Mesodermal cell (in vitro differentiated cells): ENCODE results near the gene FGR.

Experiments used
- H3K27ac ChIP-seq: 2 replicates; pipeline ENCODE4 v1.7.0; 2013; ENCODE audit warnings: mild to moderate bottlenecking, low read depth, low read length, moderate library complexity; ENCODE audit not compliant: severe bottlenecking
- H3K36me3 ChIP-seq: 2 replicates; pipeline ENCODE4 v1.7.1; 2013; ENCODE audit warnings: mild to moderate bottlenecking, low read length, moderate library complexity; ENCODE audit not compliant: control insufficient read depth, insufficient read depth
- H3K4me1 ChIP-seq: one replicate; pipeline ENCODE4 v1.7.1; 2013; ENCODE audit warnings: mild to moderate bottlenecking, low read length; ENCODE audit not compliant: insufficient read depth, control insufficient read depth, poor library complexity, severe bottlenecking
- H3K4me3 ChIP-seq: 2 replicates; pipeline ENCODE4 v1.7.0; 2013; ENCODE audit warnings: low read length, control low read depth, mild to moderate bottlenecking; ENCODE audit not compliant: insufficient read depth, poor library complexity, severe bottlenecking; ENCODE audit errors: extremely low read depth
- H3K9me3 ChIP-seq: 2 replicates; pipeline ENCODE4 v1.7.1; 2013; ENCODE audit warnings: mild to moderate bottlenecking, low read length, moderate library complexity; ENCODE audit not compliant: control insufficient read depth
- WGBS, 2 experiments: methylation state at CpG; one replicate each; pipeline ENCODE4 v1.1.5; 2013; ENCODE audit warnings: missing lambda C conversion rate in 2 of 2; ENCODE audit not compliant: insufficient coverage in 2 of 2; 5-methylcytosine and 5-hydroxymethylcytosine counted together

FGR gene

DNA sequence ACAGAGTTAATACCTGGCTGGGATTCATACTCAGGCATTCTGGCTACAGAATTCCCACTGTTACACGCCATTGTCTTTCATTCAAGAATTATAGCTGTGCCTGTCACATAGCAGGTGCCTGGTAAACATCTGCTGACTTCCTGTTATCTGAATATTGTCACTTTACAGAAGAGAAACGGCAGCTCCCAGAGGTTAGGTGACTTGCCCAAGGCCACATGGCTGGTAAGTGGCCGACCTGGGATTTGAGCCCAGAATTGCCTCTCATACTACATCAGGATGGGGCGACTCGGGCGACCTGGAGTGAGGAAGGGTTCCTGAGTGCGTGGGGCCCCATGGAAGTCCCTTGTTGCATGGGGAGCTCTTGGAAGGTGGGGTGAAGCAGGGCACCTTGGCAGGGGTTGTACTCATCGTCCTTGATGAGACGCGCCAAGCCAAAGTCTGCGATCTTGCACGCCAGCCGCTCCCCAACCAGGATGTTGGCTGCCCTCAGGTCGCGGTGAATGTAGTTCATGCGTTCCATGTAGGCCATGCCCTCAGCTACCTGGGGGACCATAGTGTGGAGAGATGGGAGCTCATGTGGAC lies 20.9 kb downstream of the FGR start:
- no peak overlapping the region for H3K4me3 ChIP-seq
- H3K36me3 ChIP-seq: no peaks in the 10 kb centered on the region
- 92 to 95% methylated on average over 10 to 16 of the region's 16 CpGs for WGBS, 2 experiments
- H3K4me1 ChIP-seq: peaks cover 6% of the 10 kb centered on the region
- H3K9me3 ChIP-seq: no peaks in the 10 kb centered on the region
- no peak overlapping the region for H3K27ac ChIP-seq

DNA sequence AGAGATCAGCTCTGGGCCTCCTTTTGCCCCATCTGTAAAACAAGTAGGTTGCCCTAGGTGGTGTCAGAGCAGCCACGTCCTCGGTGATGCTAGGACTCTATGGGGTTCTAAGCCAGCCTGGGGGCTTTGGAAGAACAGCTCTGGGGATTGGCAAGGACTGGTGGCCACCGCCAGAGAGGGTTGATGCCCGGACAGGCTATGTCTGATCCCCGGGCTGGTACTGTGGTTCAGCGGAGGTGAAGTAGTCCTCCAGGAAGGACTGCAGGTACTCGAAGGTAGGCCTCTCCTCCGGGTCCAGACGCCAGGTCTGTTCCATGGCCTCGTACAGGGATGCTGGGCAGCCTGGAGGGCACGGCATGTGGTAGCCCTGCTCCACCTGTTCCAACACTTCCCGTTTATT lies 22.3 kb downstream of the FGR start:
- H3K36me3 ChIP-seq: no peaks in the 10 kb centered on the region
- H3K27ac ChIP-seq: no peak overlapping the region
- H3K4me3 ChIP-seq: no peak overlapping the region
- WGBS, 2 experiments: 93 to 95% methylated on average over 11 to 12 of the region's 12 CpGs
- no peaks in the 10 kb centered on the region for H3K9me3 ChIP-seq
- H3K4me1 ChIP-seq: peaks cover 12% of the 10 kb centered on the region

DNA sequence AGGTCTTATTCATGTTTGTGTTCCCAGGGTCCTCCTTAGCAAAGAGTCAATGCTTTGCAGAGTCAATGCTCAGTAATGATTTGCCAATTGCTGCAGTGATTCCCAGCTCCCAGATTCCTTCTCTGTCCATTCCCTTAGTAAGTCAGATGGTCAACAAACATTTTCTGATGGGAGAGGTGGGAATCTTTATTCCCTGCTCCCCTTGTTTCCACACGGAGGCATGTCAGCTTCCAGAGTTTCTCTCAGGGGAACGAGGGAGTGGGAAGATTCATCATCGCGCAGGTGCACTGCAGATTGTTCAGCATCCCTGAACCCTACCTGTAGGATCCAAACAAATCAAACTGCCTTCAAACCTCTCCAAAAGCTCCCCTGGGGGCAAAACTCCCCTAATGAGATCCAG lies 23.5 kb downstream of the FGR start:
- Histone ChIP-seq H3K4me1 (peaks cover 24% of the 10 kb centered on the region), H3K4me3 (no peak overlapping the region), H3K9me3 (no peaks in the 10 kb centered on the region), H3K27ac (no peak overlapping the region), H3K36me3 (no peaks in the 10 kb centered on the region)
- 100% methylated on average over 2 of the region's 4 CpGs; no CpG with 5 or more reads in 1 of the 2 experiments for WGBS, 2 experiments

DNA sequence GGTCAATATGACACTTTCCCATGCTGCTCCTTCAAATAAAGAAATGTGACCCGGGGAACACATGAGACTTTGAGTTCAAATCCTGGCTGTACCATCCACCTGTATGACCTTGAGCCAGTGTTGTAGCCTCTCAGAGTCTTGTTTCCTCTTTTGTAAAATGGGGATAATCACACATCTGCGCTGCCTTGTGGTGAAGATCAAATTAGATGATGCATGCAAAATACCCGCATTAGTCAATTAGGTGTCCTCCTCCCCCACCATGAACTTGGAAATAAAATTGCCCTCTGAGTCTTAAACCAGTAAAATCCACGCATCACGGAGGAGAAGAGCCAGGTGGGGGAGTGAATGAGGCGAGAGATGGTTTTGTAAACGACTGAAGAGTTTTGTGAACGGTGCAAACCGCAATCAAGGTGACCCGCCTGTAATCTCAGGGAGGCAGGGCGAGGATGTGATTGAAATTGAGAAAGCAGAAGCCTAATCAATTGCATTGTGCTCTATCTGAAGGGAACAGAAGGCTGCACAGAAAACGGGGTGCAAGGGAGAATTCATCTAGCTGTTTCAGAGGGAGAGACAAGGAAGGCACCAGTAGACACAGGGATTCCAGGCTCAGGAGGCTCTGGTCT lies 25.3 kb downstream of the FGR start:
- H3K36me3 ChIP-seq: no peaks in the 10 kb centered on the region
- no peaks in the 10 kb centered on the region for H3K9me3 ChIP-seq
- H3K4me1 ChIP-seq: peaks cover 39% of the 10 kb centered on the region
- no peak overlapping the region for H3K4me3 ChIP-seq
- no peak overlapping the region for H3K27ac ChIP-seq
- 86 to 90% methylated on average over 10 to 12 of the region's 12 CpGs for WGBS, 2 experiments

DNA sequence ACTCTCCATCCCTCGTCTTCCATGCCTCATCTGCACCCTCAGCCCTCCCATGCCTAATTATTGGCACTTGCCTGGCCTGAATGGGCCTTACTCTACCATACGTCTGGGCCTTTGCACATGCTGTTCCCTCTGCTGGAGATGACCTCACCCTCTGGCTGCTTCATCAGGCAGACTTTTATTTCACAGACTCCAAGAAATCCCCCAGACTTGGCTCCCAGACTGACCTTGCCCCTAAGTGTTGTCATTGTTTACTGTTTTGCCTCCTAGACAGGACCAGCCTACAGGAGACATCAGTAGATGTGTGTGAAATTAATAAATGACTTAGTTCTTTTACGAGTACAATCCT lies 25.8 kb downstream of the FGR start:
- no peaks in the 10 kb centered on the region for H3K36me3 ChIP-seq
- H3K4me3 ChIP-seq: no peak overlapping the region
- peaks cover 35% of the 10 kb centered on the region for H3K4me1 ChIP-seq
- H3K9me3 ChIP-seq: no peaks in the 10 kb centered on the region
- H3K27ac ChIP-seq: no peak overlapping the region
- WGBS, 2 experiments: 83 to 96% methylated on average over 3 of the region's 3 CpGs

DNA sequence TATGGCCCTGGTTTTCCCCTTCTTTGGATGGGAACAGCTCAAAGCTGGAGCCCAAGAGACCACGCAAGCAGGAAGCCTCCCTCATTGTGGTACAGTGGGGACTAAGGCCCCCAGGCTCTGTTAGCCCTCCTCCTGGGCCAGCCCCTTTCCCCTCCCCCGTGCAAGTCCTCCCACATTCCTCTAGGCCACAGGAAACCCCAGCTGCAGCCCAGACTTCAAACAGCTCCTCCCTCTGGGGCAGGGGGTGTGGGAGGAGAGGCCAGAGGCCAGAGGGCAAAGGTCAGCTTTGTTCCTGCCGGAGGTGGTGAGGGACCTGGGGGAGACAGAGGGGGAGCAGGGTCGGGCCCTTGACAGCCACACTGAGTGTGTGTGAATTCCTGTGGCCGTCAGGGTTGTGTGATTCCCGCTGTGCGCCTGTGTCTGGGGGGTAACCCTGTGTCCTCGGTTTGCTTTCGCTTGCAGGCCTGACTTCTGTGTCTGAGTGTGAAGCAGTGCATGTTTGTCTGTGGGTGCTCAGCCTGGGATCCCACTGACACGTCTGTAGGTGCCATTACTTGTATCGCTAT lies 27.7 kb downstream of the FGR start:
- no peak overlapping the region for H3K4me3 ChIP-seq
- H3K9me3 ChIP-seq: no peaks in the 10 kb centered on the region
- no peaks in the 10 kb centered on the region for H3K36me3 ChIP-seq
- peak overlapping the region; percentile 89 for H3K27ac ChIP-seq
- 26 to 28% methylated on average over 8 to 9 of the region's 11 CpGs for WGBS, 2 experiments
- peaks cover 35% of the 10 kb centered on the region for H3K4me1 ChIP-seq

DNA sequence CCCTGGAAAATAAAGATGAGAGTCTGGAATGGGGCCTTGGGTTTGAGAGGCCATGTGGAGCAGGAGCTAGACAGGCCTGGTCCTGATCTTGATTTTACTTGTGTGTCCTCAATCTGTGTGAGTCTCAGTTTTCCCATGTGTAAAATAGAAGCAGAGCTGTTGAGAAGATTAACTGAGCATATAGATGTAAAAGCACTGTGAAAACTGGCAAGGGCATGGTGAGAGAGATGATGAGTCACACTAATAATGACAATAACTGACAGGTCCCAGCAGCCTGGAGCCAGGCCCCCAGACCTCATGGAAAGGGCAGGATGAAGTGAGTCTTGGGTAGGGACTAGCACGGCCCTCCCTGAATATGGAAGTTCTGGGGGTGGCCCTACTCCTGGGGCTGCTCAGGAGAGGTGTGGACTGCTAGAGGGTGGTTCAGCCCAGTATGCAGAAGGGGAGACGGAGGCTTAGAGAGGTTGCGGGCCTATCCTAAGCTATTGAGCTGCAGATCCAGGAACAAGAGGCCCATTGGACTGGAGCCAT lies 28.2 kb downstream of the FGR start:
- no peaks in the 10 kb centered on the region for H3K9me3 ChIP-seq
- no peaks in the 10 kb centered on the region for H3K36me3 ChIP-seq
- H3K27ac ChIP-seq: peak overlapping the region; percentile 89
- H3K4me3 ChIP-seq: no peak overlapping the region
- WGBS, 2 experiments: 47 to 60% methylated on average over 3 of the region's 3 CpGs
- peaks cover 35% of the 10 kb centered on the region for H3K4me1 ChIP-seq

DNA sequence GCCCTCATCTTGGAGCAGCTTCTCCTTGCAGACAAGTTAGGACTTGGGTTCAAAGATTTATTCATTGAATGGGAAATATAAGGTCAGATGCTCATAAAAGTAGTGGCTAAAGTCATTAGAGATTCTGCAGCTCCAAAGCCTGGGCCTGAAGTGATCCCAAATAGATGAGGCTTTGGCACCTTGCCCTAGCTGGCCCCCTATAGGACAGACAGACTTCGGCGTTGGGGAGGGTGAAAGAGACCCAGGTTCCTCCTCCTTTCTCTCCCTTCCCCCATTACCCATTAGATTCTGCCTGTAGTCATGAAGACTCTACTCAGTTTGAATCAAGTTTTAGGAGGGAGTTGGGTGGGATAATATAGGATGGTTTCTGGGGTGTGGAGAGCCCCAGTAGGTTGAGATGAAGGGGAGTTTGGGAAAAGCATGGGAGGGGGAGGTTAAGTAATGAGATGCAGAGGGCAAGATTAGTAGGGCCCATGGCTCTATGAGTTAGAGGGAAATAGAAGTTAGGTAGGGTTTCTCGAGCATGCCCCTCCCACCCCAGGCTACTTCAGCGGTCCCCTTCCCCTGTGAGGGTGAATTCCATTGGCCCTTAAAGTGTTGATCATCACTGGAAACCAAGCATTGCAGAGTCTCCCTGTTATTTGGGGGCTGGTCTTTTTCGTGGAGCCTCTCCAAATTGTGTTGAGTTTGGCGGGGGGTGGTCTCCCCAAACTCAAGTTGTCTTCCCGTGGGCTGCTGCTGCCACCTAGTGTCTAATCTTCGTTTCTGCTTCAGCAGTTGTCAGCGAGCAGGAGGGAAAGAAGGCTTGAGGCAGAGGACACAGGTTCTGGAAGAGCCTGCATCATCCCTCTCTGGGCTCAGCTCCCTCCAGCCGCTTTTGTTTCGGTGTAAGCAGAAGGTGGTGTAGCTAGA lies 28.9 kb downstream of the FGR start:
- 0 to 2% methylated on average over 4 to 6 of the region's 11 CpGs for WGBS, 2 experiments
- no peaks in the 10 kb centered on the region for H3K9me3 ChIP-seq
- H3K4me3 ChIP-seq: no peak overlapping the region
- no peaks in the 10 kb centered on the region for H3K36me3 ChIP-seq
- peaks cover 42% of the 10 kb centered on the region for H3K4me1 ChIP-seq
- H3K27ac ChIP-seq: peak overlapping the region; percentile 89

DNA sequence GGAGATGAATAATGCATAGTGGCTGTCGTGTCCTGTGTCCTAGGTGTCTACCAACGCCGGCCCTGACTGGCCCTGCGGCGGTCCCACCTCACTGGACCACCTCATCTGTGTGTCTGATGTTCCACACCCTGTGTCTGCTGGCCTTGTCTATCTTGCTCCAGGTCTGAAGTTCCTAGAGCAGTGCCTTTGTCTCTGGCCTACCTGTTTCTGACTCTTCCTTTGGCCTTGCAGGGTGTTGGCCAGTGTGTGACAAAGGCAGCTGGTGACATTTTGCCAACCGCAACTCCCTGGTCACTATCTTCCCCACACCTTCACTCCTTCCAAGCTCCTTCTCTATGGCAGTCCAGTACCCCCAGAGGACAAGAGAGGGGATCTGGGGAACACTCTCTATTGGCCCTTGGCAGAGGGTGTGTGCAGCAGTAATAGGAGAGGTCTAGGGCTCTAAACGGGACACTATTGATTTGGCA lies 29.7 kb downstream of the FGR start:
- Histone ChIP-seq H3K9me3 (no peaks in the 10 kb centered on the region), H3K4me3 (no peak overlapping the region), H3K27ac (no peak overlapping the region), H3K4me1 (peaks cover 49% of the 10 kb centered on the region), H3K36me3 (no peaks in the 10 kb centered on the region)
- WGBS, 2 experiments: 80 to 91% methylated on average over 5 to 7 of the region's 7 CpGs

DNA sequence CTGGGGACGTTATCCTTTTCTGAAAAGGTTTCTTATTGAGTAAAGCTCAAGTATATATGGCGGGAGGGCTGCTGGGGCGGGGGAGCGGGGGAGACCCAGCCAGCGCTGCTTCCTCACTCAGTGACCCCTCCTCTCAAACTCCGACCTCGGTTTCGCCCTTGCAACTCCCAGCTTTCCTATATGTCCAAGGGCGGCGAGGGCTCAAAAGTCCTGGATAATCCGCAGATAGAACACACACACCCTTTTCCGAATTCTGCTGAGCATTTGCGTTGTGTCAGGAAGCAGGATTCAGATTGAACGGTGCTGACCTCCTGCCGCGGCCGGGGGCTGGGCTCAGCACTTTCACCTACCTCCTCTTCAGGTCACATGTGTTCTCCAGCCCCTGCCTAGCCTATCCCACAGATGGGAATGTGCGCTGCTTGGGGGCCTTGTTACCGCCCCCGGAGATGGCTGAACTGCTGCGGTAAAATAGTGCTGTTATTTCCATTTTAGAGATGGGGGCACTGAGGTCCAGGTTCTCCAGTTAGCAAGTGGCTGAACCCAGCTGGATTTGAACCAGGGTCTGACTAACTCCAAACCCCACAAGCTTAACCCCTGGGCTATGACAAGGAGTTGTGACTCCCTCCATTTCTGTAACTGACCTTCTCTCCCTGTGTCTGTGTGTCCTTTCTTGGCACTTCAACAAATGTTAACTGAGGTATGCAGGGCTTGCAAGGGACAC lies 30.2 kb downstream of the FGR start:
- H3K4me1 ChIP-seq: peaks cover 55% of the 10 kb centered on the region
- no peaks in the 10 kb centered on the region for H3K9me3 ChIP-seq
- no peak overlapping the region for H3K27ac ChIP-seq
- H3K4me3 ChIP-seq: peak overlapping the region; percentile 87
- no peaks in the 10 kb centered on the region for H3K36me3 ChIP-seq
- WGBS, 2 experiments: 8 to 13% methylated on average over 11 to 14 of the region's 21 CpGs
